ENCODE measurements around the gene WAPL.
"Not testable (repeated sequence)": the region's sequence is repeated elsewhere in the genome, so short reads cannot be mapped to it uniquely, and the experiment has no call there.

Gene WAPL, protein sequence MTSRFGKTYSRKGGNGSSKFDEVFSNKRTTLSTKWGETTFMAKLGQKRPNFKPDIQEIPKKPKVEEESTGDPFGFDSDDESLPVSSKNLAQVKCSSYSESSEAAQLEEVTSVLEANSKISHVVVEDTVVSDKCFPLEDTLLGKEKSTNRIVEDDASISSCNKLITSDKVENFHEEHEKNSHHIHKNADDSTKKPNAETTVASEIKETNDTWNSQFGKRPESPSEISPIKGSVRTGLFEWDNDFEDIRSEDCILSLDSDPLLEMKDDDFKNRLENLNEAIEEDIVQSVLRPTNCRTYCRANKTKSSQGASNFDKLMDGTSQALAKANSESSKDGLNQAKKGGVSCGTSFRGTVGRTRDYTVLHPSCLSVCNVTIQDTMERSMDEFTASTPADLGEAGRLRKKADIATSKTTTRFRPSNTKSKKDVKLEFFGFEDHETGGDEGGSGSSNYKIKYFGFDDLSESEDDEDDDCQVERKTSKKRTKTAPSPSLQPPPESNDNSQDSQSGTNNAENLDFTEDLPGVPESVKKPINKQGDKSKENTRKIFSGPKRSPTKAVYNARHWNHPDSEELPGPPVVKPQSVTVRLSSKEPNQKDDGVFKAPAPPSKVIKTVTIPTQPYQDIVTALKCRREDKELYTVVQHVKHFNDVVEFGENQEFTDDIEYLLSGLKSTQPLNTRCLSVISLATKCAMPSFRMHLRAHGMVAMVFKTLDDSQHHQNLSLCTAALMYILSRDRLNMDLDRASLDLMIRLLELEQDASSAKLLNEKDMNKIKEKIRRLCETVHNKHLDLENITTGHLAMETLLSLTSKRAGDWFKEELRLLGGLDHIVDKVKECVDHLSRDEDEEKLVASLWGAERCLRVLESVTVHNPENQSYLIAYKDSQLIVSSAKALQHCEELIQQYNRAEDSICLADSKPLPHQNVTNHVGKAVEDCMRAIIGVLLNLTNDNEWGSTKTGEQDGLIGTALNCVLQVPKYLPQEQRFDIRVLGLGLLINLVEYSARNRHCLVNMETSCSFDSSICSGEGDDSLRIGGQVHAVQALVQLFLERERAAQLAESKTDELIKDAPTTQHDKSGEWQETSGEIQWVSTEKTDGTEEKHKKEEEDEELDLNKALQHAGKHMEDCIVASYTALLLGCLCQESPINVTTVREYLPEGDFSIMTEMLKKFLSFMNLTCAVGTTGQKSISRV (N-terminal part only)

DNA sequence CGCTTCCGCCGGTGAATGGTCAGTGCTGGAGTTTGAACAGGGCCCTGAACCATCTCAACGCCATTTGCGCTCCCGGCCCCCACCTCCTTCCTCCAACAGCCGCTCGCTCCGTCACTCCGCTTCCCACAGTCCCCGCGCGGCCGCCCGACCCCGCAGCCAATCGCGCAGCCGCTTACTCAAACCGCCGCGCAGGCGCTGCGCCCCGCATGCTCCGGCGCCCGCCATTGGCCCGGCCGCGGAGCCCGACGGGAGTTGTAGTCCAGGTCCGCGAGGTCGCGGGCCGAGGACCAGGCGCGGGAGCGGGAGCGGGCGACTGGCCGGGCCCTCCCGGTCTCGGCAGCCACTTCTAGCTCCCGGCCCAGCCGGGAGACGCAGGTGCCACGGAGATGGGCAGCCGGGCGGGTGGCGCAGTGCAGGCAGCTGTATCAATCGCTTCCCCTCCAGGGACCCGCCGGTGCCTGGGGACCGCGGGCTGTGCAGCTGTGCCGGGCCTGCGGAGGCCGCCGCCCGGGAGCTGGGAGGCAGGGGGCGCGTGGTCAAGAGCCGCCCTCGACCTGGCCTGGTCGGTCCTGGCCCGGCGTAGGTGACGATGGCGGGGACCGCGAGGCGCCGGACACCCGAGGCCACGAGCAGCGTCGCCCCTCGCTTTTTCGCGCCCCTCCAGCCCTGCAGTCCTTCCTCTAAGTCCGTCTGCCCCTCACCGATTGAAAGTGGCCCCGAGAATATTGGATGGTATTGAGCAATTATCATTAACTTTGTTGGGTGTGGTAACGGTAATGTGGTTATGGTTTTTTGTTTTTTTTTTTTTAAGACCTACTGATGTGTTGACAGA lies at the start of gene WAPL:
TSS of gene WAPL (minus strand) at position 115 of the 832 bp plus-strand sequence. CDS start 3,723 bp downstream, outside the sequence.
- peak; percentile 94 for DNase-seq (ENCODE audit: low spot score)

DNA sequence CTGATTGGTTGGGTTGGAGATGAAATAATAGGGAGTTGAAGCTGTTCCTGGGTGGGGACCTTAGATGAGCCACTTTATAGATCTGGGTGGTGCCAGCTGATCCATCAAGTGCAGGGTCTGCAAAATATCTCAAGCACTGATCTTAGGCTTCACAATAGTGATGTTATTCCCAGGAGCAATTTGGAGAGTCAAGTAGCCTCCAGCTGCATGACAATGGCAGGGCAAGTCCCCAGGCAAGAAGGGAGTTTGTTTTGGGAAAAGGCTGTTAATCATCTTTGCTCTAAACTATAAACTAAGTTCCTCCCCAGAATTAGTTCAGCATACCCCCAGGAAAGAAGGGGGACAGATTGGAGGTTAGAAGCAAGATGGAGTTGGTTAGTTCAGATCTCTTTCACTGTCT lies 47.7 kb upstream of the WAPL start:
- DNase-seq (ENCODE audit: low spot score), result no peak

DNA sequence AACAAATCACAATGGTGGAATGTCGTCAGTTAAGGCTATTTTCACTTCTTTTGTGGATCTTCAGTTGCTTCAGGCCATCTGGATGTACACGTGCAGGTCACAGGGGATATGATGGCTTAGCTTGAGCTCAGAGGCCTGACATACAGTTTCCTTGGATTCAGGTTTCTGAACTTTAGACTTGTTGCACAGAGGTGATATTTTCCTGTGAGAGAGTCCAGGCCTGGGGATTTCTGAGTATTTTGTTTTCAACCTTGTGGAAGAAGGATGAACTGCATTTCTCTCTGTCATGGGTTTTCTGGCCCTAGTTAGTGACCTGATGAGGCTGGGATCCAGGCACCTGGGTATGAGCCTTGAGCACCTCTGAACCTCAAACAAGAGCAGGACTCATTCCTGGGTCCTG lies 44.9 kb upstream of the WAPL start:
- DNase-seq (ENCODE audit: low spot score), result not testable (repeated sequence)

DNA sequence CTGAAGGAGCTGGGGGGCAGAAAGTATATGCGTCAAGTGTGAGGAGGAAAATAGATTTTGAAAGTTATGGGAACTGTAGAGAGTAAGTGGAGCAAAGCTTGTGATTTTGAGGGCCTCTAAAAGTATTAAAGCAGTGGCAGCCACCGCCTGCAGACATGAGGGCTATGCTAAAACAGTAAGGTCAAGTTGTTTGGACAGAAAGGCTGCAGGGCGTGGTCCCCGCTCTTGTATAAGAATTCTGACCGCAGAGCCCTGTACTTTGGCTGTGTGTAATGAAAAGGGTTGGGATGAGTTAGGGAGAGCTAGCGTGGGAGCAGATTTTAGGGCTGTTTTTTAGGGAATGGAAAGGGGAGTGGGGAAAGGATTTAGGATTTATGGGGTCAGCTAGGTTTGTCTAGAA lies 41.7 kb upstream of the WAPL start:
- DNase-seq (ENCODE audit: low spot score), result not testable (repeated sequence)

DNA sequence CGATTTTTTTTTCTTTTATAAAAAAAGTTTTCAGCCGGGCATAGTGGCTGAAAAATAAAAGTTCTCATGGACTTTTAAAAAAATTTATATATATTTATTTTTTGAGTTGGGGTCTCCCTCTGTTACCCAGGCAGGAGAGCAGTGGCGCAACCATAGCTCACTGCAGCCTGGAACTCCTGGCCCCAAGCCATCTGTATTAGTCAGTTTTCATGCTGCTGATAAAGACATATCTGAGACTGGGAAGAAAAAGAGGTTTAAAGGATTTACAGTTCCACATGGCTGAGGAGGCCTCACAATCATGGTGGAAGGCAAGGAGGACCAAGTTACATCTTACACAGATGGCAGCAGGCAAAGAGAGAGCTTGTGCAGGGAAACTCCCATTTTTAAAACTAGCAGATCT lies 37.1 kb upstream of the WAPL start:
- DNase-seq (ENCODE audit: low spot score), result not testable (repeated sequence)

DNA sequence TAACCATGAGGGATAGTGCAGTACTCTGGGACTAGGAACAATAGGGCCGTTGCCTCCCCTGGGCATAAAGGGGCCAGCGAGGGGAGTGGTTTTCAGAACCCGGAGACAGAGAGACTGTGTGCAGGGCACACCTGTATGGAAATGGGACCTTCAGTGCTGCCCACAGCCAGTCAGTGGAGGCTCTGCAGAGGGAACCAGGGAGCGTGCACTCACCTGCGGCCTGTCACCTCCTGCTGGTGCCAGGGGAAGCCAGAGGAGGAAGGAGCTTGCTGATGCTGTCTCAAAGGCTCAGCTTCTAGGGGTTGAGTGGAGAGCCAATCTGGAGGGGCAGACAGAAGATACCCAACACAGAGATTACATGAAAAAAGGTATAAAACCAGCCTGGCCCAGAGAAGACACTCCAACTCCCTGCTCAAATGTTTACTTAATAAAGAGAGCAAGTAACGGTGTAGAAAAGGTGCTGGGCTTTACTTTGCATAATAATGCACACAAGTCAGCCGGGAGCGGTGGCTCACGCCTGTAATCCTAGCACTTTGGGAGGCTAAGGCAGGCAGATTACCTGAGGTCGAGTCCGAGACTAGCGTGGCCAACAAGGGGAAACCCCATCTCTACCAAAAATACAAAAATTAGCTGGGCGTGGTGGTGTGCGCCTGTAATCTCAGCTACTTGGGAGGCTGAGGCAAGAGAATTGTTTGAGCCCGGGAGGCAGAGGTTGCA lies 35.5 kb upstream of the WAPL start:
- no peak for DNase-seq (ENCODE audit: low spot score)

DNA sequence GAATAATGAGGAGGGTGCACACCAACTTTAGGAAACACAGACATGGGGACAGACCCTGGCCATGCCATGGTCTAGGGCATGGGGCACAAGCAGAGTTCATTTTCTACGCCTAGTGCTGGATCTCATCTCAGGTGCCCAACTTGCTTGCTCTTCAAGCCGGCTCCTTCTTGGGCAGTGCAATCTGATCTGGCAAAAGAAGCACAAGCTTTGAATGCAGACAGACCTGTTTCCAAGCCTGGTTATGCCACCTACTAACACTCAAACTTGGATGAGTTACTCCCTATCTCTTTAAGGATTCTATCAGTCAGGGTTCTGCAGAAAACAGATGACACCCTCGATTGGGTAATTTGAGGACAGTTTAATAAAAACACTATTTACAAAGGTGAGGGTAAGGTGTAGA lies 34.9 kb upstream of the WAPL start:
- DNase-seq (ENCODE audit: low spot score), result no peak

DNA sequence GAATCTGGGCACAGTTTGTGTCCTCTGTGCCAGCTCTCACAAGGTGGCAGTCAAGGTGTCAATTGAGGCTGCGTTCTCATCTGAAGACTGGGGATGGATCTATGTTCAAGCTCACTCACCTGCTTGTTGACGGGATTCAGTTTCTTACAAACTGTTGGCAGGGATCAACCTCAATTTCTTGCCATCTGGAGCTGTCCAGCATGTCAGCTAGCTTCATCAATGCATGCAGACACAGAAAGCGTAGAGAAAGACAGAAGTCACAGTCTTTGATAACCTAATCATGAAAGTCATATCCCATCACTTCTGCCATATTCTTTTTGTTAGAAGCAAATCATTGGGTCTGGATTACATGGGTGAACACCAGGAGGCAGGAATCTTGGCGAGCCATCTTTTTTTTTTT lies 32.0 kb upstream of the WAPL start:
- no peak for DNase-seq (ENCODE audit: low spot score)

DNA sequence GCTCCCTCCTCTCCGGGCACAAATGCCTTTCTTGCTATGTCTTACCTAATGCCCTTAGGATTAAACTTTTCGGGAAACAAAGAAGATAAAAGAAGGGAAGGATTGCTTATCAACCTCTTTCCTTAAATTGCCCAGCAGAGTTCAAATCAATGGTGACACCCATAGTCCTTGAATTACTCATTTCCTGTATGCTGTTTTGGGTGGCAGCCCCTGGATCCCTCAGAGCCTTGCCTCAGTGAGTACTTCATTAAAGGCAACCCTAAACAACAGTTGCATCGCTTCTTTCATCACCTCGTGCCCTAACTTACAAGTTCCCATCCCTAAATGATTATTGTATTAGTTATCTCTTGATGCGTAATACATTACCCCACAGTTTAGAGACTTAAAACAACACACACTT lies 31.6 kb upstream of the WAPL start:
- DNase-seq (ENCODE audit: low spot score), result no peak

DNA sequence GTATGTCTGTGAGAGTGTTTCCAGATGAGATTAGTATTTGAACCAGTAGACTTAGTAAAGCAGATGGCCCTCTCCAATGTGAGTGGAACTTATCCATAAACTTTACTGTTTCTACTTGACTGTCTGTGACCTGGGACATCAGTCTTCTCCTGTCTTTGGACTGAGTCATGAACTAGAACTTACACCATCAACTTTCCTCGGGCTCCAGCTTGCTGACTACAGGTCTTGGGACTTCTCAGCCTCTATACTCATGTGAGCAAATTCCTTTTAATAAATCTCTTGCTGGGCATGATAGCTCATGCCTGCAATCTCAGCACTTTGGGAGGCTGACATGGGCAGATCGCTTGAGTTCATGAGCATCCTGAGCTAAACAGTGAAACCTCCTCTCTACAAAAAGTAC lies 25.7 kb upstream of the WAPL start:
- DNase-seq (ENCODE audit: low spot score), result no peak

DNA sequence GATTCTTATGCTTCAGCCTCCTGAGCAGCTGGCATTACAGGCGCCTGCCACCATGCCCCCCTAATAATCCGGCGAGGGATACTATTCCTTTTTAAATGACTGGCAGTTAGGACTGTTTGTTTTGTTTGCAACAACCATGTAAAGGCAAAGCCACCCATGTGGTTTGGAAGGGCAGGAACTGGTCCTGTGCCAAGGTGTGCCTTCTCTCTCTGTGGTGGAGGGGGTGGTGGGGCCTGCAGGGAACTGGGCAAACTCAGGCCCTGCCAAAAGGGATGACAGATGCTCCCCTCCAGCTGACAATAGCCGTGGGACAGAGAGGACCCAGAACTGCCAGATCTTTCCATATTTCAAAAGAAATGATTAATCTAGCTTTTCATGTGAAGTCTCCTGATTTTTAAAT lies 23.5 kb upstream of the WAPL start:
- no peak for DNase-seq (ENCODE audit: low spot score)

DNA sequence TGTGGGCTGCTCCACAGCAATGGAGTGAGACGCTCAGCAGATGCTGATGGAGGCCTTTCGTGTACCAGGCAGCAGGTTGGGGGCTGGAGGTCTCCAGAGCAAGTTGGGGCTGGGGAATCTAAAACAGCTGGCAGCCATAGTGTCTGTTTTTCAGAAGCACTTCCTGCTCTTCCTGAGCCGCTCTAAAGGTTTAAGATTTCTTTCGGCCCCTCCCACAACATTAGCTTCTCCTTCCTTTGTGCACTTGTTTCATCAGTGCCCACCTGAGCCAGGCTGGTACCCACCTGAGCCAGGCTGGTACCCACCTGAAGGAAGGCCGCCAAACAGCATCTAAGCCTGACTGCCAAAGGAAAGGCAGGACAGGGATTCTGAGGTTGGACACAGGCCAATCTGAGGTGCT lies 18.4 kb upstream of the WAPL start:
- no peak for DNase-seq (ENCODE audit: low spot score)

DNA sequence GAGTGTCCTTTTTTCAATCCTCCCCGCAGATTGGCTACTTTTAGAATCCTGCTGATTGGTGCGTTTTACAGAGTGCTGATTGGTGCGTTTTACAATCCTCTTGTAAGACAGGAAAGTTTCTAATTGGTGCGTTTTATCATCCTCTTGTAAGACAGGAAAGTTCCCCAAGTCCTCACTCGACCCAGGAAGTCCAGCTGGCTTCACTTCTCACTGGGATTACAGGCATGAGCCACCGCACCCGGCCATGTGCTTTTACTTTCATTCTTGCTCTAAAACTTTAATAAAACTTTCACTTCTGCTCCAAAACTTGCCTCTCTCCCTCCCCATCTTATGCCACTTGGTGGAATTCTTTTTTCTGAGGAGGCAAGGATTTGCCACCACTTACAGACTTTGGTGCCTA lies 17.0 kb upstream of the WAPL start:
- DNase-seq (ENCODE audit: low spot score), result no peak

DNA sequence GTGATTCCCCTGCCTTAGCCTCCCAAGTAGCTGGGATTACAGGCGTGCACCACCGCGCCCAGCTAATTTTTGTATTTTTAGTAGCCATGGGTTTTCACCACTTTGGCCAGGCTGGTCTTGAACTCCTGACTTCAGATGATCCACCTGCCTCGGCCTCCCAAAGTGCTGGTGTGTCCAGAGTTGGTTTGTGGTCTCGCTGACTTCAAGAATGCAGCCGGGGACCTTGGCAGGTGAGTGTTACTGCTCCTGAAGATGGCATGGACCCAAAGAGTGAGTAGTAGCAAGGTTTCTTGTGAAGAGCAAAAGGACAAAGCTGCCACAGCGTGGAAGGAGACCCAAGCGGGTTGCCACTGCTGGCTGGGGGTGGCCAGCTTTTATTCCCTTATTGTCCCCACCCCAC lies 16.4 kb upstream of the WAPL start:
- DNase-seq (ENCODE audit: low spot score), result not testable (repeated sequence)

DNA sequence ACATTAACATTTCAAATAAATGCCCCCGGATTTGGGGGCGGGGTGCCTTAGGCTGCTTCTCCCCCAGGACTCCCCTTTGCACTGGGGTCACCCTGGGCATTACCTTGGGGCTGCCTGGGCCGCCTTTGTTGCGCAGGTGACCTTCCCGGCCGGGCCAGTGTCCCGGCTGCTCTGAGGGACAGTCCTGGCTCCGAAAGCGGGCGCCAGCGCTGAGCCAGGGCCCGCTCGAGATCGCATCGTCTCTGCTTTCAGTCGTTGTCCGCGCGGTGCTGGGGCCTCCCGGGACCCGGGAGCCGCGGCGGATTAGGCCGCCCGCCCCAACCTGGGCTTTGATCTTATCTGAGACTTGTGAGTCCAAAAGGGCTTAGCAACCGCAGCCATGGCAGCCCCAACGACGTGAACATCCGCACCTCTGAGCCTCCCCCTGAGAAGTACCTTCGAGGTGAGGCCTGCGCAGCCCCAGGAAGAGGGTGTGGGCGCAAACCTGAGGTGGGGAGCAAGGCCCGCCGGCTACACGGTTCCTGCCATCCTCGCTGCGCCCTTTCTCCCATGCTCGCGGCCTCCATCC lies 14.8 kb upstream of the WAPL start:
- no peak for DNase-seq (ENCODE audit: low spot score)

DNA sequence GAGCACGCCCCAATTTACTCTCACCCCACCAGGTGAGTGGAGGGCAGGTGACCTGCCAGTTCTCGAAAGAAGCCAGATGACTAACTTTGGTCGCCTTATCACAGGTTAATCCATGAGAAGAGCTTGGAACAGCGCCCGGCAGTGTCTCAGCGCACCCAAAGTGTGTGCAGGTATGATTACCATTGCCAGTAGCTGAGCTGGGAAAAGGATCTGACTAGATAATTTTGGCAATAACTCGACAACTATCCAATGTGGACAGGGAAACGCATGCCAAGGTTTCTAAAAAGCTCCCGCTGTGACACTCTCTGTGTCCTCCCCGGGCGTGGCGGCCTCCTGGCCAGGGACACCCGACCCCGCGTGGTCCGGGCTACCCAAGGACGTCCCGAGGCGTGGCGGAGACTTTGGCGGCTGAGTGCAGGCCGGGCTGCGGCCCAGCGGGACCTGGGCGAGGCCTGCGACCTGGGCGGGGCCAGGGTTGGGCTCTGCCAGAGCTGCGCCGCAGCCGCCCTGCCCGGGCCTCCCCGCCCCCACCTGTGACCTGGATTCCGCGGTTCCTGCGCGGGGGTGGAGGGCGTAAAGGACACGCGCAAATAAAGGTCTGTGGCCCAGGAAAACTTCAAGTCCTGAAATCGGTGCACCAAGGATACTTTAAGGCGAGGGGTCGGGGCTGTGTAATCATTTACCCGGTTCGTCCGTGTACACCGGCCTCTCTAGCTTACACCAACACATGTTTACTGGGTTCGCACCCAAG lies 13.7 kb upstream of the WAPL start:
- DNase-seq (ENCODE audit: low spot score), result peak; percentile 90

DNA sequence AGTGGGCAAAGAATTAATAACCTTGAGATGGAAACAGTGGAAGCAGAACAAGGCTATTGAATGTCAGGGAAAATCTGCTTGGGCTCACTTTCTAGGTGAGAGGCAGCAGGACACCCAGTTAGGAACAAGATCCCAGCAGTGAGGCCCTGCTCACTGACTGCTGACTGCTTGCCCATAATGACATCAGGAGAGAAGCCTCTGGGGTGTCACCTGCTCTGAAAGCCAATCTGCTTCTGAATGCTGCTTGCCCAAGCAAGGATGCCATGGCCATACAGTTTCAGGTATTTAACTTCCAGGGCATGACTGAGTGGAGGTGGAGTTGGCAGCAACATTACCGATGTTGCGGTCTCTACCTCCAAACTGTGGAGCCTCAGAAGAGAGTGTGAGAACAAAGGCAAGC lies 11.7 kb upstream of the WAPL start:
- no peak for DNase-seq (ENCODE audit: low spot score)

DNA sequence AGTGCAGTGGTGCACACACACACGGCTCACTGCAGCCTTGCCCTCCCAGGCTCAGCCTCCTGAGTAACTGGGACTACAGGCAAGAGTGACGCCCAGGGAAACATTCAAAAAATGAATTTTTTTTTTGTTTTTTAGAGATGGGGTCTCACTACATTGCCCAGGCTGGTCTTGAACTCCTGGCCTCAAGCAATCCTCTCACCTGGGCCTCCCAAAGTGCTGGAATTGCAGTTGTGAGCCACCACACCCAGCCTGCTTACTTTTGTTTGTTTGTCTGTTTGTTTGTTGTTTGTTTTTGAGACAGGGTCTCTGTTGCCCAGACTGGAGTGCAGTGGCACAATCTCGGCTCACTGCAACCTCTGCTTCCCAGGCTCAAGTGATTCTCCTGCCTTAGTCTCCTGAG lies 7.1 kb upstream of the WAPL start:
- not testable (repeated sequence) for DNase-seq (ENCODE audit: low spot score)

DNA sequence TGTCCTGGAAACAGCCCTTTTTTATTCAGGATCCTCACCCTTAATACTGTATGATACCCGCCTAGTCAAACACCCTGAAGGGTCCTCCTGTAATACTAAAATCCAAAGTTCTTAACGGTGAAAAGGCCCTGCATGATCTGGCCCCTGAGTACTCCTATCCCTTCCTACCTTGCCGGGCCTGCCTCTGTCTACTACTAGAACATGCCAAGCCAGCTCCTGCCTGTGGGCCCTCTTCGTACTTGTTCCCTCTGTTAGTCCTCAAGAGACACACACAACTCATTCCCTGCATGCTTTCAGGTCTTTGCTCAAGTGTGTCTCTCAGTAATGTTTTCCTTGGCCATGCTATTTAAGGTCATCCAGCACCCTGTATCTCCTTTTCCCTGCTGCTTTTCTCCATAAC lies 5.0 kb upstream of the WAPL start:
- no peak for DNase-seq (ENCODE audit: low spot score)

DNA sequence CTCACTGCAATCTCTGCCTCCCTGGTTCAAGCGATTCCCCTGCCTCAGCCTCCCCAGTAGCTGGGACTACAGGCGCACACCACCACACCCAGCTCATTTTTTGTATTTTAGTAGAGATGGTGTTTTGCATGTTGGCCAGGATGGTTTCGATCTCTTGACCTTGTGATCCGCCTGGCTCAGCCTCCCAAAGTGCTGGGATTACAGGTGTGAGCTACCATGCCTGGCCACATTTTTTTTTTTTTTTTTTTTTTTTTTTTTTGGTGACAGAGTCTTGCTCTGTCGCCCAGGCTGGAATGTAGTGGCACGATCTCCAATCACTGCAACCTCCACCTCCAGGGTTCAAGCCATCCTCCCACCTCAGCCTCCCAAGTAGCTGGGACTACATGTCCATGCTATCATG lies 4.1 kb upstream of the WAPL start:
- not testable (repeated sequence) for DNase-seq (ENCODE audit: low spot score)

Data from HuH-7 (cell line).